HEK293T (cell line): Measurements from ENCODE around the gene CKS1B.
A peak's percentile ranks its signal among the peaks of the same experiment; 100 is the strongest.

Source experiments
- CTCF ChIA-PET: fragments of 350-600 bp; formaldehyde crosslinking; extraction: SDS; loops from one replicate; lab custom pipeline; 2021; ENCODE audit warnings: antibody characterized with exemption, inconsistent platforms; lab: Yijun Ruan, JAX
- POLR2A ChIA-PET: fragments of 350-600 bp; formaldehyde crosslinking; extraction: SDS; loops from one replicate; lab custom pipeline; 2020; ENCODE audit warnings: antibody characterized with exemption, inconsistent platforms; lab: Yijun Ruan, JAX
- DNase-seq: peaks from one replicate; pipeline ENCODE4 v3.0.0; 2012; ENCODE audit warnings: mixed read lengths; ENCODE audit errors: extremely low spot score
- ARNT ChIP-seq: fragments of 450-650 bp; IDR thresholded peaks from 2 replicates; pipeline ENCODE4 v1.6.1; 2017; ENCODE audit warnings: mild to moderate bottlenecking
- BHLHE40 ChIP-seq: fragments of 450-650 bp; IDR thresholded peaks from 2 replicates; pipeline ENCODE4 v1.6.1; 2016; ENCODE audit warnings: mild to moderate bottlenecking, moderate library complexity, borderline replicate concordance
- CTBP1 ChIP-seq: fragments of 450-650 bp; IDR thresholded peaks from 2 replicates; pipeline ENCODE4 v1.6.1; 2016; ENCODE audit warnings: borderline replicate concordance
- ELF4 ChIP-seq: fragments of 450-650 bp; IDR thresholded peaks from 2 replicates; pipeline ENCODE4 v1.6.1; 2017; ENCODE audit warnings: antibody characterized with exemption
- FOXA1 ChIP-seq: fragments of 450-650 bp; IDR thresholded peaks from 2 replicates; pipeline ENCODE4 v1.6.1; 2016; ENCODE audit warnings: mild to moderate bottlenecking
- FOXK2 ChIP-seq: fragments of 450-650 bp; IDR thresholded peaks from 2 replicates; pipeline ENCODE4 v1.6.1; 2016; ENCODE audit warnings: mild to moderate bottlenecking
- FOXM1 ChIP-seq: fragments of 450-650 bp; IDR thresholded peaks from 2 replicates; pipeline ENCODE4 v1.6.1; 2017; ENCODE audit warnings: mild to moderate bottlenecking, borderline replicate concordance
- HDGF ChIP-seq: fragments of 450-650 bp; IDR thresholded peaks from 2 replicates; pipeline ENCODE4 v1.6.1; 2017; ENCODE audit warnings: antibody characterized with exemption, borderline replicate concordance
- L3MBTL2 ChIP-seq: fragments of 450-650 bp; conservative IDR thresholded peaks from 2 replicates; pipeline ENCODE4 v1.6.1; 2016; ENCODE audit warnings: mild to moderate bottlenecking
- LEF1 ChIP-seq: fragments of 450-650 bp; IDR thresholded peaks from 2 replicates; pipeline ENCODE4 v1.6.1; 2017; ENCODE audit warnings: mild to moderate bottlenecking, borderline replicate concordance
- NFRKB ChIP-seq: fragments of 450-650 bp; IDR thresholded peaks from 2 replicates; pipeline ENCODE4 v1.6.1; 2016; ENCODE audit warnings: mild to moderate bottlenecking, moderate library complexity
- PKNOX1 ChIP-seq: fragments of 450-650 bp; IDR thresholded peaks from 2 replicates; pipeline ENCODE4 v1.6.1; 2016
- SP1 ChIP-seq: fragments of 450-650 bp; IDR thresholded peaks from 2 replicates; pipeline ENCODE4 v1.6.1; 2017
- SUZ12 ChIP-seq: fragments of 450-650 bp; IDR thresholded peaks from 2 replicates; pipeline ENCODE4 v1.6.1; 2016; ENCODE audit warnings: mild to moderate bottlenecking
- TARDBP ChIP-seq: fragments of 450-650 bp; IDR thresholded peaks from 2 replicates; pipeline ENCODE4 v1.6.1; 2016
- ZNF384 ChIP-seq: fragments of 450-650 bp; IDR thresholded peaks from 2 replicates; pipeline ENCODE4 v1.6.1; 2016

CKS1B gene

DNA sequence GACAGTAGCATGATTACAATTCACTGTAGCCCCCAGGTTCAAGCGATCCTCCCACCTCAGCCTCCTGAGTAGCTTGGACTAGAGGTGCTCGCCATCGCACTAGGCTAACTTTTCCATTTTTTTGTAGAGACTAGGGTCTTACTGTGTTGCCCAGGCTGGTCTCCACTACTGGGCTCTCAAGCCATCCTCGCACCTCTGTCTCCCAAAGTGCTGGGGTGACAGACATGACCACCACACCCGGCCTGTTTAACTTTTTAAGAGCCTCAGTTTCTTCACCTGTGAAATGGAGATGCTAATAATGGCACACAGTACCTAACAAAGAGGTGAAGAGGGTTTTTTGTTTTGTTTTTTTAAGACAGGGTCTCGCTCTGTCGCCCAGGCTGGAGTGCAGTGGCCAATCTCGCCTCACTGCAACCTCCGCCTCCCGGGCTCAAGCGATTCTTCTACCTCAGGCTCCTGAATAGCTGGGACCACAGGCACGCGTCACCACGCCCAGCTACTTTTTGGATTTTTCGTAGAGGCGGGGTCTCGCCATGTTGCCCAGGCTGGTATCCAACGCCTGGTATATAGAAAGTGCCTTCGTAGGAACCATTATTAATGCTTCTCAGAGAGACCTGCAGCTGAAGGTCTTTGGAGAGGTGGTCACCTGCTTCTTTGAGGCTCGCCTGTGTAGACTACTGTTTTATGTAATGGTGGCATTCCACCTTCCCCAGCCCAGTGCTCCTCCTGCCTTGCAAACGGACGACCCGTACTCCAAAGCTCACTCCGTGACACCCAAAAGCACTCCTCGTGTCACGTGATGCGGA, 38.5 kb upstream of the CKS1B start:
- TF ChIP-seq CTBP1 (no peak), PKNOX1 (no peak), NFRKB (no peak), BHLHE40 (no peak), FOXK2 (no peak), ARNT (no peak), ZNF384 (no peak), L3MBTL2 (no peak)
- CTCF ChIA-PET: interaction anchor here (0.8 to 1.7 kb wide), 5 partner anchors 8 to 57 kb away, joined by 3 to 5 read pairs (median 4); partner anchors contain the start of genes PBXIP1 and PYGO2
- DNase-seq: no peak
- POLR2A ChIA-PET: interaction anchor here (0.7 to 3.2 kb wide), 20 partner anchors 9 to 326 kb away, joined by 3 to 18 read pairs (median 5); partner anchors contain the start of genes ADAM15, PBXIP1, PYGO2 and SHC1

GRCh38 chr1:154936555-154937084, 37.9 kb upstream of the CKS1B start, which contains the start of gene PMVK:
TSS of gene PMVK (minus strand) at chr1:154936719. CDS start at chr1:154936685, 34 bp downstream.
- CTCF ChIA-PET: interaction anchor here (0.8 to 1.7 kb wide), 5 partner anchors 9 to 58 kb away, joined by 3 to 5 read pairs (median 4); partner anchors contain the start of genes PBXIP1 and PYGO2
- POLR2A ChIA-PET: interaction anchor here (0.8 to 3.2 kb wide), 20 partner anchors 8 to 326 kb away, joined by 3 to 18 read pairs (median 5); partner anchors contain the start of genes ADAM15, PBXIP1, PYGO2 and SHC1
- peak; percentile 31; the same call in 1 of the 2 replicates for TF ChIP-seq ELF4
- TF ChIP-seq FOXK2: peak; percentile 74; the same call in 1 of the 2 replicates
- TF ChIP-seq FOXM1: no peak; the same call in 1 of the 2 replicates
- TF ChIP-seq CTBP1: peak; percentile 24; the same call in 1 of the 2 replicates
- TF ChIP-seq L3MBTL2: peak; percentile 100
- peak; percentile 96 for DNase-seq

- DNase-seq: peak; percentile 95
- CTCF ChIA-PET: interaction anchor here (0.6 to 1.7 kb wide), 3 partner anchors 18 to 269 kb away, joined by 3 to 4 read pairs (median 3); partner anchors contain the start of genes PBXIP1 and SHC1
- POLR2A ChIA-PET: interaction anchor here (0.8 to 3.2 kb wide), 19 partner anchors 8 to 327 kb away, joined by 3 to 18 read pairs (median 5); partner anchors contain the start of genes ADAM15, PBXIP1, PYGO2 and SHC1
- no peak for TF ChIP-seq SUZ12
- TF ChIP-seq SP1: no peak
- peak; percentile 62; the same call in 1 of the 2 replicates for TF ChIP-seq FOXM1
- no peak for TF ChIP-seq ELF4
- no peak for TF ChIP-seq HDGF
- TF ChIP-seq L3MBTL2: peak; percentile 22; the same call in 1 of the 2 replicates
- no peak for TF ChIP-seq LEF1
- no peak for TF ChIP-seq CTBP1
- TF ChIP-seq BHLHE40: peak; percentile 96
- TF ChIP-seq PKNOX1: peak; percentile 96
Observed at GRCh38 chr1:154937085-154937987, 37.1 kb upstream of the CKS1B start.

DNA sequence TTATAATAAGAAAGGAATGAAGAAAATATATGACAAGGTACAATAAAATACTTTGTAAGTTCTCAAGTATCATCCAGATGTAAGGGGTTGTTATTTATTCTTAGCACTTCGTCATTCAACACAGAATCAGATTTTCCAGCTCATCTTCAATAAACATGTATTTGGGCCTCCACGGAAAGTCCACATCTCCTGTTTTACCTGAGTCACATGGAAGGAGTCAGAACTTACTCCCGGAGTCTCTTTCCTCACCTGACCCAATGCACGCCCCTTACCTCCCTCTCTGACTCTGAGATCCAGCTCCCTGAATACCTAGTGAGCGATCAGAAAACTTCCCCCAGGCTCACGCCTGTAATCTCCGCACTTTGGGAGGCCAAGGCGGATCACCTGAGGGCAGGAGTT, 36.5 kb upstream of the CKS1B start:
- CTCF ChIA-PET: interaction anchor here (0.6 kb wide), 1 partner anchor 269 kb away, joined by 3 read pairs; no protein-coding TSS in a partner anchor
- TF ChIP-seq TARDBP (no peak), PKNOX1 (no peak), FOXA1 (no peak), FOXM1 (no peak), LEF1 (no peak), FOXK2 (no peak), SUZ12 (no peak), HDGF (no peak), ELF4 (no peak), SP1 (no peak), CTBP1 (no peak), ZNF384 (no peak)
- POLR2A ChIA-PET: interaction anchor here (1.1 to 3.2 kb wide), 4 partner anchors 18 to 62 kb away, joined by 3 to 18 read pairs (median 8); partner anchors contain the start of genes PBXIP1 and SHC1
- no peak for DNase-seq
